WI38 (cell line): ENCODE data around the gene WNT2B.

Experiments used
- H3K4me3 ChIP-seq: 2 replicates; pipeline ENCODE4 v1.5.1; 2011; ENCODE audit warnings: low read depth, mild to moderate bottlenecking, control low read depth, low read length
- CTCF ChIP-seq: IDR thresholded peaks from 2 replicates; pipeline ENCODE4 v1.5.1; 2012; ENCODE audit warnings: low read depth, mild to moderate bottlenecking, control low read depth, low read length

Gene WNT2B

GRCh38 chr1:112510340-112510739 is 1.6 kb downstream of the WNT2B start:
- TF ChIP-seq CTCF, result no peak

GRCh38 chr1:112511897-112512296 is 3.1 kb downstream of the WNT2B start:
- no peak for TF ChIP-seq CTCF
- H3K4me3 ChIP-seq, result no peak overlapping the region

More at GRCh38 chr1:112510340-112510739, 1.6 kb downstream of the WNT2B start:
- no peak overlapping the region for H3K4me3 ChIP-seq

GRCh38 chr1:112513112-112513870 is 4.5 kb downstream of the WNT2B start:
- no peak overlapping the region for H3K4me3 ChIP-seq
- TF ChIP-seq CTCF, result no peak

GRCh38 chr1:112514901-112515300 is 6.1 kb downstream of the WNT2B start:
- no peak overlapping the region for H3K4me3 ChIP-seq
- TF ChIP-seq CTCF, result no peak

GRCh38 chr1:112515311-112516009 is 6.7 kb downstream of the WNT2B start:
- no peak for TF ChIP-seq CTCF
- H3K4me3 ChIP-seq, result no peak overlapping the region

- no peak for TF ChIP-seq CTCF
- no peak overlapping the region for H3K4me3 ChIP-seq
Observed at GRCh38 chr1:112516141-112516540, 7.4 kb downstream of the WNT2B start.

- no peak overlapping the region for H3K4me3 ChIP-seq
- TF ChIP-seq CTCF, result no peak
Observed at GRCh38 chr1:112517231-112517630, 8.5 kb downstream of the WNT2B start.
